T-helper 1 cell (primary cell): ENCODE results near the gene CSTB.

Source experiments
- DNase-seq, 5 donors: peaks; one replicate each; pipeline ENCODE4 v3.0.0-alpha.2; 2012 to 2020

Gene CSTB

GRCh38 chr21:43727519-43728153 lies 48.5 kb downstream of the CSTB start:
- no peak for DNase-seq

GRCh38 chr21:43726686-43727518 lies 49.2 kb downstream of the CSTB start:
- DNase-seq = no peak
